CD4-positive, alpha-beta T cell (primary cell): Measurements from ENCODE around the gene PRKAR1B. TPM values are rescaled to one million over a fixed set of nuclear protein-coding genes. Genes with fewer than 3 reads are reported as not detected.

Experiments
- ATAC-seq: fragments of 200-7000 bp; cut with Tn5 transposase; one replicate; pipeline ENCODE4 v1.10.0; 2022; ENCODE audit warnings: mild to moderate bottlenecking; ENCODE audit not compliant: poor library complexity
- CTCF ChIA-PET: fragments of 350-600 bp; sonication (Branson Sonifier 250); formaldehyde crosslinking; loops from one replicate; lab custom pipeline; 2021; ENCODE audit warnings: antibody characterized with exemption, inconsistent platforms; lab: Charles Lee
- POLR2A ChIA-PET: fragments of 350-600 bp; sonication (Branson Sonifier 250); formaldehyde crosslinking; loops from one replicate; lab custom pipeline; 2021; ENCODE audit warnings: antibody characterized with exemption, inconsistent platforms; lab: Charles Lee
- DNase-seq, 14 experiments: peaks; one replicate each; pipeline ENCODE4 v3.0.0-alpha.2; 2013 to 2020; ENCODE audit warnings: mixed read lengths in 2 of 14
- H3K27ac ChIP-seq, 2 donors: one replicate each; pipeline versions ENCODE4 v1.5.1 to v1.7.0; 2013; ENCODE audit warnings: low read length in 2 of 2, low read depth in 1 of 2, mild to moderate bottlenecking in 1 of 2
- H3K27me3 ChIP-seq, 2 experiments: 1 replicate in 1 of 2; 2 replicates in 1 of 2; pipeline versions ENCODE4 v1.6.1 to v1.7.0; 2013; ENCODE audit warnings: low read length in 2 of 2, control low read depth in 1 of 2, mild to moderate bottlenecking in 1 of 2, moderate library complexity in 1 of 2; ENCODE audit not compliant: insufficient read depth in 2 of 2, control insufficient read depth in 1 of 2
- H3K36me3 ChIP-seq: one replicate; pipeline ENCODE4 v1.6.1; 2013; ENCODE audit warnings: low read length, control low read depth; ENCODE audit not compliant: insufficient read depth
- H3K4me1 ChIP-seq: one replicate; pipeline ENCODE4 v1.6.1; 2013; ENCODE audit warnings: low read length, control low read depth; ENCODE audit not compliant: insufficient read depth
- H3K4me3 ChIP-seq: one replicate; pipeline ENCODE4 v1.5.1; 2013; ENCODE audit warnings: mild to moderate bottlenecking, low read length, moderate library complexity
- H3K9me3 ChIP-seq, 2 experiments: 1 replicate in 1 of 2; 2 replicates in 1 of 2; pipeline versions ENCODE4 v1.6.1 to v1.7.0; 2013; ENCODE audit warnings: low read length in 2 of 2, mild to moderate bottlenecking in 2 of 2, control low read depth in 1 of 2, moderate library complexity in 1 of 2; ENCODE audit not compliant: control insufficient read depth in 1 of 2, insufficient read depth in 1 of 2
- H3K27ac Mint-ChIP-seq: one replicate; pipeline ENCODE4 v1.8.0; 2020; ENCODE audit warnings: mixed read lengths
- H3K27me3 Mint-ChIP-seq: one replicate; pipeline ENCODE4 v1.8.0; 2021; ENCODE audit warnings: mixed read lengths
- H3K36me3 Mint-ChIP-seq: one replicate; pipeline ENCODE4 v1.8.0; 2021; ENCODE audit warnings: low read depth, mixed read lengths
- H3K4me1 Mint-ChIP-seq: one replicate; pipeline ENCODE4 v1.8.0; 2021; ENCODE audit warnings: low read depth, mixed read lengths
- H3K4me3 Mint-ChIP-seq: one replicate; pipeline ENCODE4 v1.8.0; 2020; ENCODE audit warnings: mild to moderate bottlenecking, mixed read lengths
- H3K9me3 Mint-ChIP-seq: one replicate; pipeline ENCODE4 v1.8.0; 2020; ENCODE audit warnings: mixed read lengths
- CTCF ChIP-seq: fragments of 200-600 bp; IDR thresholded peaks from one replicate; pipeline ENCODE4 v1.8.0; 2022; ENCODE audit warnings: antibody characterized with exemption, mild to moderate bottlenecking
- intact Hi-C, 2 experiments: fragments of 100-400 bp; cut with DNase I in 1 of 2; cut with micrococcal nuclease in 1 of 2; formaldehyde crosslinking; loops; one replicate each; pipeline versions ENCODE4 v1.15.1 to v1.9.0; 2023 to 2025; cut with DNase I, micrococcal nuclease
- total RNA-seq, 174 experiments: library from RNA in 2 of 174; stranded (reverse) in 2 of 174; gene quantifications; one replicate each; pipeline ENCODE4 v1.2.3 and lab custom pipeline; 2021 to 2026

PRKAR1B gene
- total RNA-seq, 2 experiments from 2014 or later: 18.8 to 19.5 TPM

GRCh38 chr7:604001-604883 lies 122.8 kb downstream of the PRKAR1B start:
- ChIA-PET CTCF (interaction anchor here (1.1 to 1.6 kb wide), 2 partner anchors 14 to 19 kb away, joined by 4 to 5 read pairs; no protein-coding TSS in a partner anchor), POLR2A (interaction anchor here (0.6 to 3.0 kb wide), 9 partner anchors 8 to 242 kb away, joined by 3 to 61 read pairs (median 5); no protein-coding TSS in a partner anchor)
- Mint-ChIP-seq H3K4me3 (peak overlapping the region; percentile 88), H3K36me3 (peaks cover 30% of the 10 kb centered on the region), H3K27ac (peak overlapping the region; percentile 98), H3K9me3 (peaks cover 3% of the 10 kb centered on the region), H3K27me3 (no peaks in the 10 kb centered on the region), H3K4me1 (peaks cover 62% of the 10 kb centered on the region)
- Histone ChIP-seq H3K9me3 (peaks cover 0 to 38% of the 10 kb centered on the region in 2 experiments), H3K27me3 (no peaks in the 10 kb centered on the region), H3K27ac (peak overlapping the region; percentile 96 to 97), H3K4me1 (peaks cover 83% of the 10 kb centered on the region), H3K4me3 (peak overlapping the region; percentile 58), H3K36me3 (peaks cover 6% of the 10 kb centered on the region)
- DNase-seq (peak; percentile 80 to 97 (median 91)), ATAC-seq (peak; percentile 84)
- TF ChIP-seq CTCF: no peak
- intact Hi-C loops: loop anchor here in 1 of 2 experiments (1.0 to 2.0 kb wide), 2 partner anchors 15 to 20 kb away; no protein-coding TSS in a partner anchor

GRCh38 chr7:603152-603951 lies 123.7 kb downstream of the PRKAR1B start:
- ChIA-PET CTCF (no interaction called here), POLR2A (interaction anchor here (1.8 to 3.3 kb wide), 3 partner anchors 8 to 16 kb away, joined by 5 to 61 read pairs (median 23); no protein-coding TSS in a partner anchor)
- Histone ChIP-seq H3K4me3 (no peak overlapping the region), H3K27ac (peak overlapping the region; percentile 96 to 97), H3K27me3 (no peaks in the 10 kb centered on the region), H3K4me1 (peaks cover 75% of the 10 kb centered on the region), H3K9me3 (peaks cover 0 to 38% of the 10 kb centered on the region in 2 experiments), H3K36me3 (peaks cover 6% of the 10 kb centered on the region)
- Mint-ChIP-seq H3K9me3 (peaks cover 3% of the 10 kb centered on the region), H3K4me3 (peak overlapping the region; percentile 65), H3K27me3 (no peaks in the 10 kb centered on the region), H3K27ac (peak overlapping the region; percentile 98), H3K4me1 (peaks cover 58% of the 10 kb centered on the region), H3K36me3 (peaks cover 30% of the 10 kb centered on the region)
- intact Hi-C loops: loop anchor here in 1 of 2 experiments (1.0 kb wide), 1 partner anchor 18 kb away; no protein-coding TSS in a partner anchor
- DNase-seq (peak in 3 of 14 experiments; percentile 53 to 70 (median 61)), ATAC-seq (no peak)
- no peak for TF ChIP-seq CTCF
